Spleen (tissue), 7 donors: Measurements from ENCODE around the gene SREBF2.

Source experiments
- POLR2A ChIP-seq, 3 donors: fragments of 450-650 bp; IDR thresholded peaks; one replicate each; pipeline ENCODE4 v1.5.1; 2017; ENCODE audit warnings: antibody characterized with exemption in 3 of 3, mild to moderate bottlenecking in 1 of 3
- POLR2AphosphoS5 ChIP-seq, 3 donors: sonication (generic); formaldehyde crosslinking; IDR thresholded peaks; one replicate each; pipeline ENCODE4 v1.5.1; 2017; ENCODE audit warnings: antibody characterized with exemption in 3 of 3
- TF ChIP-seq, protein P1 (sequence below), 11 experiments: fragments of 200-600 bp in 7 of 11; fragments of 450-650 bp in 4 of 11; sonication (generic) in 4 of 11; IDR thresholded peaks in 8 of 11; conservative IDR thresholded peaks in 3 of 11; 1 replicate in 7 of 11; 2 replicates in 4 of 11; pipeline versions ENCODE4 v1.4.0 to v1.8.0; 2016 to 2021; ENCODE audit warnings: antibody characterized with exemption in 11 of 11, inconsistent platforms in 4 of 11, mild to moderate bottlenecking in 1 of 11
- donor health status: DM: no; HTN: no; CAD: no; lungs with moderate emphysema.
- donor health status: DM: no; HTN: no; CAD: no.
- donor health status: DM: no; HTN: no; CAD: no.

GRCh38 chr22:41812805-41813545 lies 19.9 kb upstream of the SREBF2 start:
- TF ChIP-seq, protein P1, sequence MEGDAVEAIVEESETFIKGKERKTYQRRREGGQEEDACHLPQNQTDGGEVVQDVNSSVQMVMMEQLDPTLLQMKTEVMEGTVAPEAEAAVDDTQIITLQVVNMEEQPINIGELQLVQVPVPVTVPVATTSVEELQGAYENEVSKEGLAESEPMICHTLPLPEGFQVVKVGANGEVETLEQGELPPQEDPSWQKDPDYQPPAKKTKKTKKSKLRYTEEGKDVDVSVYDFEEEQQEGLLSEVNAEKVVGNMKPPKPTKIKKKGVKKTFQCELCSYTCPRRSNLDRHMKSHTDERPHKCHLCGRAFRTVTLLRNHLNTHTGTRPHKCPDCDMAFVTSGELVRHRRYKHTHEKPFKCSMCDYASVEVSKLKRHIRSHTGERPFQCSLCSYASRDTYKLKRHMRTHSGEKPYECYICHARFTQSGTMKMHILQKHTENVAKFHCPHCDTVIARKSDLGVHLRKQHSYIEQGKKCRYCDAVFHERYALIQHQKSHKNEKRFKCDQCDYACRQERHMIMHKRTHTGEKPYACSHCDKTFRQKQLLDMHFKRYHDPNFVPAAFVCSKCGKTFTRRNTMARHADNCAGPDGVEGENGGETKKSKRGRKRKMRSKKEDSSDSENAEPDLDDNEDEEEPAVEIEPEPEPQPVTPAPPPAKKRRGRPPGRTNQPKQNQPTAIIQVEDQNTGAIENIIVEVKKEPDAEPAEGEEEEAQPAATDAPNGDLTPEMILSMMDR (IDR thresholded peaks at IDR 0.05 in 8 of 11, conservative IDR thresholded peaks at IDR 0.05 in 3 of 11) = no peak
- TF ChIP-seq POLR2A (IDR thresholded peaks at IDR 0.05) (no peak), POLR2AphosphoS5 (IDR thresholded peaks at IDR 0.05) (no peak)
